Stimulated activated CD8-positive, alpha-beta memory T cell treated with anti-CD3 and anti-CD28 coated beads, Interleukin-15, amount 100 ng/mL, for 1 hour (primary cell): ENCODE results near the gene TLE3.
"Not testable (repeated sequence)": the region's sequence is repeated elsewhere in the genome, so short reads cannot be mapped to it uniquely, and the experiment has no call there.

Experiments
- DNase-seq: peaks from one replicate; pipeline ENCODE4 v3.0.0-alpha.2; 2020; ENCODE audit warnings: low read depth

TLE3 gene

DNA sequence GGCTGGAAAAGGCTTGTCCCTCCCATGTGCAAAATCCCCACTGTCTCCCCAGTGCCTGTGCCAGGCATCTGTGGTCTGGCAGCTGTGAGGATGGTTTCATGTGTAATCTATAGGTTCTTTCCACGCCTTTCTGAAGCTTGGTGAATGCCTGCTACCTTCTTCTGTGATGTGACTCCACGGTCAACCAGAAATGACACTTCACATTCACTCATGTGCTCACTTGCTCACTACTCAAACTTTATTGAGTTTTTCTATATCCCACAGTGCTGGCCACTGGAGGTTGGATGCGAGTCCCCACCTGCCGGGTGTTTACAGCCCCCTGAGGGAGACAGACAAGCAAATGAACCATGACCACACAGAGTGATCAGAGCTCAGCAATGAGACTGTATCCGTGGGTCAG lies 27.9 kb upstream of the TLE3 start:
- no peak for DNase-seq

GRCh38 chr15:70121624-70122302 lies 24.0 kb upstream of the TLE3 start:
- DNase-seq: no peak

- no peak for DNase-seq
Measured at GRCh38 chr15:70120958-70121623, 23.4 kb upstream of the TLE3 start.

DNA sequence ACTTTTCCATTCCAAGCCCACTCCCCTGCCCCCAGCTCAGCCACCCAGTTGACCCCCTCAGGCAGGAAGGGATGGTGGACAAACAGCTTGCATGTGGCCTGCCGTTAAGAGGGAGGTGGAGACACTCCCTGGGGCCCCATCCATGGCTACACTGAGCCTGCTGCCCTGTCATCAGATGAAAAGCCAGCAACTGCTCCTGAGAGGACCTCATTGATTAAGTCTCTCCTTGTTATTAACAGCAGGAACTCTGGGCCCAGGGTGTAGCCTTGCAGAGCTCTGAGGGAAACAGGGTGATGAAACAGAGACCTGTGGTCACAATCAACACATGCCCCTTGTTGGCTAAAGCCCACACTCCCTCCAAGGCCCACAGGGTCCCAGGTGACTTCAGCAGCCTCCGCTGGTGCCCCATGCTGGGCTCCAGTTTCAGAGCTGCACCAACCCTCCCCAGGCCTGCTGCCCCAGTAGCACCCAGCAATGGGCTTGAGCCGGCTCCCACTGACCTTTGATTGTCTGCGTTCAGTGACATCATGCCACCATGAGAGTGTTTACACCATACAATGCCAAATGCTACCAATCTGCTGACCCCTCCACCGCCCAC lies 22.3 kb upstream of the TLE3 start:
- DNase-seq: no peak

DNA sequence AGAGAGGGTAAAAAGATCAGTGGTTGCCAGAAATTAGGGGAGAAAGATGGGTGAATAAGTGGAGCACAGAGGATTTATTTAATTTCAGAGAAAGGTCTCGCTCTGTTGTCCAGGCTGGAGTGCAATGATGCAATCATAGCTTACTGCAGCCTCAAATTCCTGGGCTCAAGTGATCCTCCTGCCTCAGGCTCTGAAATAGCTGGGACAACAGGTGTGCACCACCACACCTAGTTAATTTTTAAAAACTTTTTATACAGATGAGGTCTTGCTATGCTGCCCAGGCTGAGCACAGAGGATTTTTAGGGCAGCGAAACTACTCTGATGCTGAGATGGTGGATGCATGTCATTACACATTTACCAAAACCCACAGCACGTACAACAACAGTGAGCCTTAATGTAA lies 20.9 kb upstream of the TLE3 start:
- no peak for DNase-seq

GRCh38 chr15:70116317-70116716 lies 18.6 kb upstream of the TLE3 start:
- no peak for DNase-seq

GRCh38 chr15:70114221-70114620 lies 16.5 kb upstream of the TLE3 start:
- DNase-seq: no peak

GRCh38 chr15:70113304-70113700 lies 15.6 kb upstream of the TLE3 start:
- DNase-seq: no peak

DNA sequence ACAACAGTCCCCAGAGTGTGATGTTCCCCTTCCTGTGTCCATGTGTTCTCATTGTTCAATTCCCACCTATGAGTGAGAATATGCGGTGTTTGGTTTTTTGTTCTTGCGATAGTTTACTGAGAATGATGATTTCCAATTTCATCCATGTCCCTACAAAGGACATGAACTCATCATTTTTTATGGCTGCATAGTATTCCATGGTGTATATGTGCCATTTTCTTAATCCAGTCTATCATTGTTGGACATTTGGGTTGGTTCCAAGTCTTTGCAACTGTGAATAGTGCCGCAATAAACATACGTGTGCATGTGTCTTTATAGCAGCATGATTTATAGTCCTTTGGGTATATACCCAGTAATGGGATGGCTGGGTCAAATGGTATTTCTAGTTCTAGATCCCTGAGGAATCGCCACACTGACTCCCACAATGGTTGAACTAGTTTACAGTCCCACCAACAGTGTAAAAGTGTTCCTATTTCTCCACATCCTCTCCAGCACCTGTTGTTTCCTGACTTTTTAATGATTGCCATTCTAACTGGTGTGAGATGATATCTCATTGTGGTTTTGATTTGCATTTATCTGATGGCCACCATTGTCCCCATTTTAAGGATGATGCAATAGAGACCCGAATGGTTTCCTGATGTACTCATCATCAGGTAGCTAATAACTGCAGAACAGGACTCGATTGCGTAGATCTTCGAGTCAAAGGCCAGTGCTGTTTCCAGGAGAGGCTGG lies 15.0 kb upstream of the TLE3 start:
- DNase-seq: not testable (repeated sequence)

- no peak for DNase-seq
Measured at GRCh38 chr15:70112074-70112395, 14.3 kb upstream of the TLE3 start.

- DNase-seq: no peak
Measured at GRCh38 chr15:70111203-70112073, 13.7 kb upstream of the TLE3 start.

- no peak for DNase-seq
Measured at GRCh38 chr15:70109978-70110377, 12.3 kb upstream of the TLE3 start.

DNA sequence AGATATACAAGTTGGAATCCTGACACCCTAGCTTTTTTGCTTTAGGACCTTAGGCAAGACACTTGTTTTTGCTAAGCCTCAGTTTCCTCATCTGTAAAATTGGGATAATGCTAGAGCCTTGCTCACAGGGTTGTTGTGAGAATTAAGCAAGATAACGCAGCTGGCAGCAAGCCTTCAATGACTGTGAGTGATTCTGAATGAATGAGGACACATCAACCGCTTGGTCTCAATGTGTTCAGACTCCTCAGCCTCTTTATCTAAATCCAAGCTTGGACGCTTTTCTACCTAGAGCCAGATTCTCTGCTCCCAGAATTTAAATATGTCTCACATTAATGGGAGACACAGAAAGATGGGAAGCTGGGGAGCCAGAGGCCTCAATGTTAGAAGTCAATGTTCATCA lies 11.8 kb upstream of the TLE3 start:
- no peak for DNase-seq

GRCh38 chr15:70103880-70104626 lies 6.3 kb upstream of the TLE3 start:
- DNase-seq: no peak

DNA sequence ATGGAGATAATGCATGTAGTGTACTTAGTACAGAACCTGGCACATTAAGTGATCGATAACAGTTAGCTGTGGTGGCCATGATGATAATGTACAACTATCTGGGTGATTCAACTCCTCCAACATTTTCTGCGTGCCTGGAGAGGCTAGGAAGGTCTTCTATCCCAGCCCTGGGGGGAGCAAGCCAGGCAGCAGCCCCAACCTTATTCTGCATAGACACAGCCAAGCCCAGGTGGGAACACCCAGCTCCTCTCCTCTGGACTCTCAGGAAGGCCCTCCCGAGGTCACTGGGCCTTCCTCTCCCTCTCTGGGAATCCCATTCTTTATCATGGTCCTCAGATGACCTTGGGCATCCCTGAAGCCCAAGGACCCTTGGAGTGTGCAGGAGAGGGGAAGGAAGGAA lies 5.1 kb upstream of the TLE3 start:
- DNase-seq: no peak

DNA sequence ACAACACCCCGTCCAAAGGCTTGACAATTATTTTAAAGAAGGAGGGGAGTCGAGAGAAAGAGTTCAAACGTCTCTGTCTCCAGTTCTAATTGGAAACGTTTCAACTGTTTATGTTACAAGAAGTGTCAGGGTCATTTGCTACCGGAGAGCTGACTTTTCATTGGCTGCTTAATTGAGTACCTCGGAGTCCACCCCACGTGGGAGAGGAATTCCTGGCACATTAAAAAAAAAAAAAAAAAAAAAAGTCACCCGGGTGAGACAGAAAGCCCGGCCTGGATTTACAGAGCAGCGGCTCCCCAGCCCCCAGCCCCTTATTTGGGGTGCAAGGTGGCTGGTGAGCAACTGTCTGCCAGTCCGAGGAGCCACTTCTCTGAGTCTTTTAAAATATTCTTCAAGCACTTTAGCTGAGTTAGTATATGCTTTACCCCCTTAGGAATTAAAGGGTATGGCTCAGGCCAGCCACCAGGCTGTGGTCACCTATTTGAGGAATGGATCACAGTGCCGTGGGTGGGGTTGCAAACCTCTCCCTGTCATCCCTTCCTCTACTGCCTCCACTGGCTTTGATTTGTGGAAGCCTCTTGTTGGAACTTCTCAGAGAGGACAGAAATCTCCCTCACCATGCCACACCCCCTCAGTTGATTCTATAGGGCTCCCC lies 3.9 kb upstream of the TLE3 start:
- DNase-seq: no peak

- DNase-seq: no peak
Measured at GRCh38 chr15:70100474-70101341, 3.0 kb upstream of the TLE3 start.

DNA sequence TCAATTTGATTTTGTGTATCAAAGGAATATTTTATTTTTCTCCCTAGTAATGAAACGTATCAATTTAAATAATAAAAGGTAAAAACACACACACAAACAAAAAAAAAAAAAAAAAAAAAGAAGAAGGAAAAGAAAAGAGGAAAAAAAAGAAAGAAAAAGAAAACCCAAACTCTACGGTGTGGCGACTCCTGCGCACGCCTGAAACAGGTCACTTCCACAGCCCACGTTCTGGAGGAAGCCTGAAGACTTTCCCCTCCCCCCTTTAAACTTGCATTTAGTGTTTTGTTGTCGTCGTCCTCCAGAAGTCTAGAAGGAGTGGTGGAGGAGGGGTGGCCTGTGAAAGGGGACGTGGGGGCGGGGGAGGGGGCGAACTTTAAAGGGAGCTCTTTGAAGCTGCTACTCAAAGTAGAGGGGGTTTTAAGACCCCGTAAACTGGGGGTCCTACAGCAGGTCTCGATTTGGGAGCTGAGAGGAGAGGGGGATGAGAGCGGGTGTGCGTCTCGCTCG lies 2.3 kb upstream of the TLE3 start:
- DNase-seq: no peak

GRCh38 chr15:70099167-70099966 lies 1.6 kb upstream of the TLE3 start:
- DNase-seq: peak; percentile 100
